ENCODE measurements around the gene MRPL53. TPM values are rescaled to one million over a fixed set of nuclear protein-coding genes. Genes with fewer than 3 reads are reported as not detected.
A peak's percentile ranks its signal among the peaks of the same experiment; 100 is the strongest.

The MRPL53 gene
- total RNA-seq, 1 experiment from 2014 or later, result 52.1 TPM

- TF ChIP-seq JUN (CRISPR knock-in tag; IDR thresholded peaks at IDR 0.05) (no peak), USF2 (CRISPR knock-in tag; IDR thresholded peaks at IDR 0.05) (no peak), RORB (CRISPR knock-in tag; IDR thresholded peaks at IDR 0.05) (no peak), AR (CRISPR knock-in tag; IDR thresholded peaks at IDR 0.05) (no peak), FOXJ3 (CRISPR knock-in tag; IDR thresholded peaks at IDR 0.05; ENCODE audit: borderline replicate concordance) (no peak), TP53 (CRISPR knock-in tag; IDR thresholded peaks at IDR 0.05) (no peak; the same call in 1 of the 2 replicates), SOX15 (CRISPR knock-in tag; IDR thresholded peaks at IDR 0.05) (no peak), NR1H2 (CRISPR knock-in tag; IDR thresholded peaks at IDR 0.05) (0 out of 2 replicates have a peak, but pooled peaks have one; percentile 39), RELA (CRISPR knock-in tag; IDR thresholded peaks at IDR 0.05; ENCODE audit: borderline replicate concordance) (peak; percentile 61; the same call in 1 of the 2 replicates), ZNF423 (CRISPR knock-in tag; IDR thresholded peaks at IDR 0.05) (no peak), ZNF121 (CRISPR knock-in tag; IDR thresholded peaks at IDR 0.05) (no peak)
- TF ChIP-seq, protein P1, sequence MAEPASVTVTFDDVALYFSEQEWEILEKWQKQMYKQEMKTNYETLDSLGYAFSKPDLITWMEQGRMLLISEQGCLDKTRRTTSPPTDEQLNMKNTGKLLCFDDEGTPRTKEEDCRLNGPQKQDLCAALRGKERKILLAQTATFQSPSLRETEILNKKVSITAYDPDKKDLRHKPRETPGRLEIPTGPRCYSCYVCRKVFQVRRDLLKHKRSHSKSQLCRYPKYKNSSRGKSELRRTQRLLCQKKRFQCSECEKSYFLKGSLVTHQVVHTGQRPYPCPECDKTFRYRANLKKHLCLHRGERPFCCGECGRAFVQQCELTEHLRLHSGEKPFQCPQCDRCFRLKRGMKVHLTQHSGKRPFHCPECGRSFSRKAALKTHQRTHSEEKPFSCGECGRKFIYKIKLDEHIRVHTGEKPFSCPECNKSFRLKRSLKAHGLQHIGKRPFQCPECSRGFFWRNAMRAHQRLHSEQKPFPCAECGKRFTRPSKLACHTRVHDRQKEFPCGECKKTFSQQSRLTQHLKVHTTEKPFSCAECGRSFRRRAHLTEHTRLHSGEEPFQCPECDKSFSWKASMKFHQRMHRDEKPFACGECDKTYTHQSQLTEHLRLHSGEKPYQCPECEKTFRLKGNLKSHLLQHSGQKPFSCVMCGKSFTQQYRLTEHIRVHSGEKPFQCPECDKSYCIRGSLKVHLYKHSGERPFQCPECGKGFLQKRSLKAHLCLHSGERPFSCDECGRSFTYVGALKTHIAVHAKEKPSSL (CRISPR knock-in tag; conservative IDR thresholded peaks at IDR 0.05), result no peak
- TF ChIP-seq, protein P2, sequence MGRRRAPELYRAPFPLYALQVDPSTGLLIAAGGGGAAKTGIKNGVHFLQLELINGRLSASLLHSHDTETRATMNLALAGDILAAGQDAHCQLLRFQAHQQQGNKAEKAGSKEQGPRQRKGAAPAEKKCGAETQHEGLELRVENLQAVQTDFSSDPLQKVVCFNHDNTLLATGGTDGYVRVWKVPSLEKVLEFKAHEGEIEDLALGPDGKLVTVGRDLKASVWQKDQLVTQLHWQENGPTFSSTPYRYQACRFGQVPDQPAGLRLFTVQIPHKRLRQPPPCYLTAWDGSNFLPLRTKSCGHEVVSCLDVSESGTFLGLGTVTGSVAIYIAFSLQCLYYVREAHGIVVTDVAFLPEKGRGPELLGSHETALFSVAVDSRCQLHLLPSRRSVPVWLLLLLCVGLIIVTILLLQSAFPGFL (CRISPR knock-in tag; IDR thresholded peaks at IDR 0.05; ENCODE audit: borderline replicate concordance), result peak; percentile 90; the same call in 1 of the 2 replicates
- TF ChIP-seq, protein P3, sequence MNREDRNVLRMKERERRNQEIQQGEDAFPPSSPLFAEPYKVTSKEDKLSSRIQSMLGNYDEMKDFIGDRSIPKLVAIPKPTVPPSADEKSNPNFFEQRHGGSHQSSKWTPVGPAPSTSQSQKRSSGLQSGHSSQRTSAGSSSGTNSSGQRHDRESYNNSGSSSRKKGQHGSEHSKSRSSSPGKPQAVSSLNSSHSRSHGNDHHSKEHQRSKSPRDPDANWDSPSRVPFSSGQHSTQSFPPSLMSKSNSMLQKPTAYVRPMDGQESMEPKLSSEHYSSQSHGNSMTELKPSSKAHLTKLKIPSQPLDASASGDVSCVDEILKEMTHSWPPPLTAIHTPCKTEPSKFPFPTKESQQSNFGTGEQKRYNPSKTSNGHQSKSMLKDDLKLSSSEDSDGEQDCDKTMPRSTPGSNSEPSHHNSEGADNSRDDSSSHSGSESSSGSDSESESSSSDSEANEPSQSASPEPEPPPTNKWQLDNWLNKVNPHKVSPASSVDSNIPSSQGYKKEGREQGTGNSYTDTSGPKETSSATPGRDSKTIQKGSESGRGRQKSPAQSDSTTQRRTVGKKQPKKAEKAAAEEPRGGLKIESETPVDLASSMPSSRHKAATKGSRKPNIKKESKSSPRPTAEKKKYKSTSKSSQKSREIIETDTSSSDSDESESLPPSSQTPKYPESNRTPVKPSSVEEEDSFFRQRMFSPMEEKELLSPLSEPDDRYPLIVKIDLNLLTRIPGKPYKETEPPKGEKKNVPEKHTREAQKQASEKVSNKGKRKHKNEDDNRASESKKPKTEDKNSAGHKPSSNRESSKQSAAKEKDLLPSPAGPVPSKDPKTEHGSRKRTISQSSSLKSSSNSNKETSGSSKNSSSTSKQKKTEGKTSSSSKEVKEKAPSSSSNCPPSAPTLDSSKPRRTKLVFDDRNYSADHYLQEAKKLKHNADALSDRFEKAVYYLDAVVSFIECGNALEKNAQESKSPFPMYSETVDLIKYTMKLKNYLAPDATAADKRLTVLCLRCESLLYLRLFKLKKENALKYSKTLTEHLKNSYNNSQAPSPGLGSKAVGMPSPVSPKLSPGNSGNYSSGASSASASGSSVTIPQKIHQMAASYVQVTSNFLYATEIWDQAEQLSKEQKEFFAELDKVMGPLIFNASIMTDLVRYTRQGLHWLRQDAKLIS (CRISPR knock-in tag; IDR thresholded peaks at IDR 0.05; ENCODE audit: borderline replicate concordance), result 0 out of 2 replicates have a peak, but pooled peaks have one; percentile 64
Measured at GRCh38 chr2:74472086-74472944, at the start of gene MRPL53 (continued).

All from WTC11 (cell line).